Measurements from ENCODE around the gene WSCD2. TPM values are rescaled to one million over a fixed set of nuclear protein-coding genes. Genes with fewer than 3 reads are reported as not detected.

Gene WSCD2
- total and polyA plus RNA-seq, 9 donors: 0.57 to 3.7 (median 1.9) TPM

GRCh38 chr12:108152170-108152538 is 23.1 kb downstream of the WSCD2 start:
- no peak for DNase-seq

GRCh38 chr12:108156717-108157116 is 27.6 kb downstream of the WSCD2 start:
- Histone ChIP-seq H3K4me3 (ENCODE audit: low read length) (no peak overlapping the region), H3K36me3 (ENCODE audit: control insufficient read depth, insufficient read depth, low read length) (no peaks in the 10 kb centered on the region), H3K4me1 (ENCODE audit: control insufficient read depth, insufficient read depth, low read length) (no peaks in the 10 kb centered on the region), H3K9me3 (replicated peaks; ENCODE audit: control insufficient read depth, low read depth, low read length) (no peaks in the 10 kb centered on the region), H3K27ac (ENCODE audit: low read length) (no peak overlapping the region), H3K27me3 (ENCODE audit: control insufficient read depth, insufficient read depth, low read length) (peaks cover 5% of the 10 kb centered on the region)
- 81% methylated on average over 4 of the region's 5 CpGs for WGBS (ENCODE audit: insufficient coverage)
- DNase-seq: no peak

More at GRCh38 chr12:108152170-108152538, 23.1 kb downstream of the WSCD2 start:
- H3K9me3 ChIP-seq (replicated peaks; ENCODE audit: control insufficient read depth, low read depth, low read length): no peaks in the 10 kb centered on the region
- no peak overlapping the region for H3K27ac ChIP-seq (ENCODE audit: low read length)
- peaks cover 12% of the 10 kb centered on the region for H3K27me3 ChIP-seq (ENCODE audit: control insufficient read depth, insufficient read depth, low read length)
- H3K4me3 ChIP-seq (ENCODE audit: low read length): no peak overlapping the region
- WGBS (ENCODE audit: insufficient coverage): 70% methylated on average over 4 of the region's 4 CpGs
- no peaks in the 10 kb centered on the region for H3K36me3 ChIP-seq (ENCODE audit: control insufficient read depth, insufficient read depth, low read length)
- H3K4me1 ChIP-seq (ENCODE audit: control insufficient read depth, insufficient read depth, low read length): no peaks in the 10 kb centered on the region

- H3K36me3 ChIP-seq (ENCODE audit: control insufficient read depth, insufficient read depth, low read length): no peaks in the 10 kb centered on the region
- no peaks in the 10 kb centered on the region for H3K9me3 ChIP-seq (replicated peaks; ENCODE audit: control insufficient read depth, low read depth, low read length)
- no peaks in the 10 kb centered on the region for H3K27me3 ChIP-seq (ENCODE audit: control insufficient read depth, insufficient read depth, low read length)
- no peak overlapping the region for H3K4me3 ChIP-seq (ENCODE audit: low read length)
- WGBS (ENCODE audit: insufficient coverage): 37% methylated on average over 3 of the region's 8 CpGs
- no peak for DNase-seq
- no peak overlapping the region for H3K27ac ChIP-seq (ENCODE audit: low read length)
- H3K4me1 ChIP-seq (ENCODE audit: control insufficient read depth, insufficient read depth, low read length): no peaks in the 10 kb centered on the region
These were observed 28.9 kb downstream of the WSCD2 start for GRCh38 chr12:108157870-108158459.

GRCh38 chr12:108162207-108162606 is 33.1 kb downstream of the WSCD2 start:
- Histone ChIP-seq H3K36me3 (ENCODE audit: control insufficient read depth, insufficient read depth, low read length) (no peaks in the 10 kb centered on the region), H3K4me3 (ENCODE audit: low read length) (no peak overlapping the region), H3K9me3 (replicated peaks; ENCODE audit: control insufficient read depth, low read depth, low read length) (no peaks in the 10 kb centered on the region), H3K27ac (ENCODE audit: low read length) (no peak overlapping the region), H3K27me3 (ENCODE audit: control insufficient read depth, insufficient read depth, low read length) (no peaks in the 10 kb centered on the region), H3K4me1 (ENCODE audit: control insufficient read depth, insufficient read depth, low read length) (no peaks in the 10 kb centered on the region)
- peak; percentile 7 for DNase-seq
- WGBS (ENCODE audit: insufficient coverage): 18% methylated on average over 3 of the region's 4 CpGs

GRCh38 chr12:108166505-108166904 is 37.4 kb downstream of the WSCD2 start:
- peaks cover 8% of the 10 kb centered on the region for H3K27me3 ChIP-seq (ENCODE audit: control insufficient read depth, insufficient read depth, low read length)
- WGBS (ENCODE audit: insufficient coverage): 60% methylated on average over 1 of the region's 5 CpGs
- no peaks in the 10 kb centered on the region for H3K9me3 ChIP-seq (replicated peaks; ENCODE audit: control insufficient read depth, low read depth, low read length)
- H3K4me1 ChIP-seq (ENCODE audit: control insufficient read depth, insufficient read depth, low read length): no peaks in the 10 kb centered on the region
- no peaks in the 10 kb centered on the region for H3K36me3 ChIP-seq (ENCODE audit: control insufficient read depth, insufficient read depth, low read length)
- no peak for DNase-seq
- H3K27ac ChIP-seq (ENCODE audit: low read length): no peak overlapping the region
- no peak overlapping the region for H3K4me3 ChIP-seq (ENCODE audit: low read length)

GRCh38 chr12:108167974-108168373 is 38.9 kb downstream of the WSCD2 start:
- no peak for DNase-seq
- Histone ChIP-seq H3K4me1 (ENCODE audit: control insufficient read depth, insufficient read depth, low read length) (no peaks in the 10 kb centered on the region), H3K4me3 (ENCODE audit: low read length) (no peak overlapping the region), H3K36me3 (ENCODE audit: control insufficient read depth, insufficient read depth, low read length) (no peaks in the 10 kb centered on the region), H3K9me3 (replicated peaks; ENCODE audit: control insufficient read depth, low read depth, low read length) (no peaks in the 10 kb centered on the region), H3K27me3 (ENCODE audit: control insufficient read depth, insufficient read depth, low read length) (peaks cover 8% of the 10 kb centered on the region), H3K27ac (ENCODE audit: low read length) (no peak overlapping the region)
- WGBS (ENCODE audit: insufficient coverage): 71% methylated on average over 3 of the region's 3 CpGs

- Histone ChIP-seq H3K4me1 (ENCODE audit: control insufficient read depth, insufficient read depth, low read length) (no peaks in the 10 kb centered on the region), H3K9me3 (replicated peaks; ENCODE audit: control insufficient read depth, low read depth, low read length) (no peaks in the 10 kb centered on the region), H3K27me3 (ENCODE audit: control insufficient read depth, insufficient read depth, low read length) (peaks cover 8% of the 10 kb centered on the region), H3K4me3 (ENCODE audit: low read length) (no peak overlapping the region), H3K27ac (ENCODE audit: low read length) (no peak overlapping the region), H3K36me3 (ENCODE audit: control insufficient read depth, insufficient read depth, low read length) (no peaks in the 10 kb centered on the region)
- no CpG with 5 or more reads among the region's 2 CpGs for WGBS (ENCODE audit: insufficient coverage)
- no peak for DNase-seq
These were observed 40.6 kb downstream of the WSCD2 start for GRCh38 chr12:108169708-108170107.

GRCh38 chr12:108170164-108170563 is 41.1 kb downstream of the WSCD2 start:
- WGBS (ENCODE audit: insufficient coverage): no CpG with 5 or more reads among the region's 2 CpGs
- H3K36me3 ChIP-seq (ENCODE audit: control insufficient read depth, insufficient read depth, low read length): no peaks in the 10 kb centered on the region

GRCh38 chr12:108172033-108172432 is 42.9 kb downstream of the WSCD2 start:
- no peaks in the 10 kb centered on the region for H3K36me3 ChIP-seq (ENCODE audit: control insufficient read depth, insufficient read depth, low read length)
- DNase-seq: no peak
- no CpG with 5 or more reads among the region's 2 CpGs for WGBS (ENCODE audit: insufficient coverage)

More at GRCh38 chr12:108170164-108170563, 41.1 kb downstream of the WSCD2 start:
- Histone ChIP-seq H3K9me3 (replicated peaks; ENCODE audit: control insufficient read depth, low read depth, low read length) (no peaks in the 10 kb centered on the region), H3K27ac (ENCODE audit: low read length) (no peak overlapping the region), H3K27me3 (ENCODE audit: control insufficient read depth, insufficient read depth, low read length) (peaks cover 8% of the 10 kb centered on the region), H3K4me3 (ENCODE audit: low read length) (no peak overlapping the region), H3K4me1 (ENCODE audit: control insufficient read depth, insufficient read depth, low read length) (no peaks in the 10 kb centered on the region)
- no peak for DNase-seq

GRCh38 chr12:108173160-108173559 is 44.1 kb downstream of the WSCD2 start:
- no peak for DNase-seq
- Histone ChIP-seq H3K9me3 (replicated peaks; ENCODE audit: control insufficient read depth, low read depth, low read length) (no peaks in the 10 kb centered on the region), H3K4me3 (ENCODE audit: low read length) (no peak overlapping the region), H3K36me3 (ENCODE audit: control insufficient read depth, insufficient read depth, low read length) (no peaks in the 10 kb centered on the region), H3K4me1 (ENCODE audit: control insufficient read depth, insufficient read depth, low read length) (no peaks in the 10 kb centered on the region), H3K27me3 (ENCODE audit: control insufficient read depth, insufficient read depth, low read length) (peaks cover 3% of the 10 kb centered on the region), H3K27ac (ENCODE audit: low read length) (no peak overlapping the region)
- 37% methylated on average over 2 of the region's 4 CpGs for WGBS (ENCODE audit: insufficient coverage)

More at GRCh38 chr12:108172033-108172432, 42.9 kb downstream of the WSCD2 start:
- Histone ChIP-seq H3K27me3 (ENCODE audit: control insufficient read depth, insufficient read depth, low read length) (peaks cover 8% of the 10 kb centered on the region), H3K27ac (ENCODE audit: low read length) (no peak overlapping the region), H3K4me1 (ENCODE audit: control insufficient read depth, insufficient read depth, low read length) (no peaks in the 10 kb centered on the region), H3K9me3 (replicated peaks; ENCODE audit: control insufficient read depth, low read depth, low read length) (no peaks in the 10 kb centered on the region), H3K4me3 (ENCODE audit: low read length) (no peak overlapping the region)

GRCh38 chr12:108173892-108174291 is 44.8 kb downstream of the WSCD2 start:
- WGBS (ENCODE audit: insufficient coverage): no CpG with 5 or more reads among the region's 6 CpGs
- H3K27ac ChIP-seq (ENCODE audit: low read length): no peak overlapping the region
- no peak overlapping the region for H3K4me3 ChIP-seq (ENCODE audit: low read length)
- no peaks in the 10 kb centered on the region for H3K36me3 ChIP-seq (ENCODE audit: control insufficient read depth, insufficient read depth, low read length)
- DNase-seq: no peak
- peaks cover 2% of the 10 kb centered on the region for H3K27me3 ChIP-seq (ENCODE audit: control insufficient read depth, insufficient read depth, low read length)
- no peaks in the 10 kb centered on the region for H3K9me3 ChIP-seq (replicated peaks; ENCODE audit: control insufficient read depth, low read depth, low read length)
- no peaks in the 10 kb centered on the region for H3K4me1 ChIP-seq (ENCODE audit: control insufficient read depth, insufficient read depth, low read length)
